Embryonic facial prominence (tissue), 1 donor: ENCODE data around the gene VDR.

ENCODE experiments used
- DNase-seq: peaks from one replicate; pipeline ENCODE4 v3.0.0-alpha.2; 2016; ENCODE audit errors: extremely low spot score

VDR gene

GRCh38 chr12:47894068-47894467 lies 10.7 kb downstream of the VDR start:
- no peak for DNase-seq

GRCh38 chr12:47892819-47893218 lies 12.0 kb downstream of the VDR start:
- DNase-seq, result no peak

- DNase-seq, result no peak
Observed at GRCh38 chr12:47891356-47891755, 13.4 kb downstream of the VDR start.

GRCh38 chr12:47889040-47889439 lies 15.8 kb downstream of the VDR start:
- no peak for DNase-seq

GRCh38 chr12:47888153-47888819 lies 16.5 kb downstream of the VDR start:
- no peak for DNase-seq

GRCh38 chr12:47887529-47887928 lies 17.3 kb downstream of the VDR start:
- no peak for DNase-seq

GRCh38 chr12:47886510-47887240 lies 18.1 kb downstream of the VDR start:
- DNase-seq, result no peak

- DNase-seq, result no peak
Observed at GRCh38 chr12:47885566-47885965, 19.2 kb downstream of the VDR start.

- no peak for DNase-seq
Observed at GRCh38 chr12:47885012-47885501, 19.7 kb downstream of the VDR start.

- no peak for DNase-seq
Observed at GRCh38 chr12:47884501-47884900, 20.3 kb downstream of the VDR start.

- DNase-seq, result no peak
Observed at GRCh38 chr12:47883663-47884195, 21.1 kb downstream of the VDR start.

- DNase-seq, result no peak
Observed at GRCh38 chr12:47882781-47883546, 21.8 kb downstream of the VDR start.

- no peak for DNase-seq
Observed at GRCh38 chr12:47881826-47882427, 22.9 kb downstream of the VDR start.

GRCh38 chr12:47881051-47881450 lies 23.7 kb downstream of the VDR start:
- no peak for DNase-seq

- no peak for DNase-seq
Observed at GRCh38 chr12:47878918-47879481, 25.8 kb downstream of the VDR start.

- no peak for DNase-seq
Observed at GRCh38 chr12:47878293-47878917, 26.4 kb downstream of the VDR start.

GRCh38 chr12:47877081-47877480 lies 27.7 kb downstream of the VDR start:
- no peak for DNase-seq

GRCh38 chr12:47876440-47876960 lies 28.3 kb downstream of the VDR start:
- DNase-seq, result no peak

- DNase-seq, result no peak
Observed at GRCh38 chr12:47875746-47876439, 28.9 kb downstream of the VDR start.

GRCh38 chr12:47874316-47874715 lies 30.5 kb downstream of the VDR start:
- no peak for DNase-seq
